HG03060 (cell line): ENCODE measurements around the gene SNCAIP.

Experiments used
- ATAC-seq: cut with Tn5 transposase; IDR thresholded peaks from one replicate; pipeline ENCODE4 v1.9.1; 2021; ENCODE audit warnings: low read depth, moderate number of reproducible peaks; ENCODE audit not compliant: unreplicated experiment

SNCAIP gene

DNA sequence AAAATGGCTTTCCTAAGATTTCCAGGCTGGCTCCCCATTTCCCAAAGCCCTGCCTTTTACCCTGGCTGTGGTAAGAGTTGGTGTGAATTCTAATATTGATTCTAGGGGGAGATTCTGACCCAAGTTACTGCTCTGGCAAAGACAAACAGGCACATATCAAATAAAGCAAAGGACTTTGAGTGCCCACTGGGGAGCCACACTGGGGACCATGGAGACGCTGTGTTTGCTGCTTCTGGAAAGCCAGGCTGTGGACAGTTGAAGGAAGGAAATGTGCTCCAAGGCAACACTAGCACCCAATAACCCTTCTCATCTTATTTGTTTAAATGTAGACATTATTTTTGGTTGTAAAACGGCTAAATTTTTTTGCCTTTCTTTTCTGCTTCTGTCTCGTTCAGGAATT, 78.7 kb downstream of the SNCAIP start:
- no peak for ATAC-seq

DNA sequence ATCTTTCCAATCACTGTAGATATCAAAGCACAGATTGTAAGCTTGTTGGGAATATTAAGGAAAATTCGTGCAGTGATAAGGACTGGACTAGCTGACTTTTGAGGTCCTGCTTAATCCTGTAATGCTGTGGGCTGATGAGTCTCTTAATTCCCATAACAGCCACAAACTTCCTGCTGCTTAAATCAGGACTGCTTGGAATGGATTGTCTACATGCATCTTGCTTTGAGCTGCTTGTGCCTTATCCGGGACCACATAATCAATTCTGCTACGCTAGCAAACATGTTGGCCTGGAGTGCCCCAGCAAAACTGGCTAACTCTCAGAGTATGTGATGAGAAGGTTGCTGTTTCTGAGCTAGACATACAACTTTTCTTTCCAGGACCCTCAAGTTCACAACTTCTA, 79.6 kb downstream of the SNCAIP start:
- no peak for ATAC-seq

DNA sequence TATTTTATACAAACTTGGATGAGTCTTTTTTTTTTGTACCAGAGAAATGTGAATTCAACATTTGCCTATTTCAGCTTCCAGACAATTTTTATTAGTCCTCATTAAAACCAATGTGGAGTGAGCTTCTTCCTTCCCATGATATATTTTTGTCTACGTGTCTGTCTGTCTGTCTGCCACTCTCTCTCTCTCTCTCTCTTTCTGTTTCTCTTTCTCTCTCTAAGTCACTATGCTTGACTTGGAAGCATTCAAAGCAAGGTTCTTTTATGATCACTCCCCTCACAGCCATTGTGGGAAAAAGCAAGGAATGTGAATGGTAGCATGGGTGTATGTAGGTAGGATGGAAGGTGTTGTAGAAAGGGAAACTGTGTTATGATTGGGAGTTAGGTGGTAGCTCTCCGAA, 80.2 kb downstream of the SNCAIP start:
- no peak for ATAC-seq

DNA sequence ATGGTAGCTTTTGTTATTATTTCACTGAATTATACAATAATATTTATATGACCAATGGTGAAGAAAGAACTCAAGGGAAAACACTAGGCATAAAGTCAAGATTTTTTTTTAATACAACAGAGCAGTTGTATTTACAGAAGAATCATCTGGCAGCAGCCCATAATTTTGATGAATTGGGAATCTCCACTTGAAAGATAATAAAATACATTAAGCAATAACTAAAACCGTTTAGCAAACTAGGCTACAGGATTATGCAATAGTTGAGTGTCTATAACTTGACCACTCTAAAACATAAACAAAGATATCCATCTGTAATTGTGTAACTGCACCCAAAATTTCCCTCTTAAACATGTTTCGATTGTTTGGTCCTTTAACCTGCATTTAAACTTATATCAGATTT, 80.8 kb downstream of the SNCAIP start:
- ATAC-seq = no peak

DNA sequence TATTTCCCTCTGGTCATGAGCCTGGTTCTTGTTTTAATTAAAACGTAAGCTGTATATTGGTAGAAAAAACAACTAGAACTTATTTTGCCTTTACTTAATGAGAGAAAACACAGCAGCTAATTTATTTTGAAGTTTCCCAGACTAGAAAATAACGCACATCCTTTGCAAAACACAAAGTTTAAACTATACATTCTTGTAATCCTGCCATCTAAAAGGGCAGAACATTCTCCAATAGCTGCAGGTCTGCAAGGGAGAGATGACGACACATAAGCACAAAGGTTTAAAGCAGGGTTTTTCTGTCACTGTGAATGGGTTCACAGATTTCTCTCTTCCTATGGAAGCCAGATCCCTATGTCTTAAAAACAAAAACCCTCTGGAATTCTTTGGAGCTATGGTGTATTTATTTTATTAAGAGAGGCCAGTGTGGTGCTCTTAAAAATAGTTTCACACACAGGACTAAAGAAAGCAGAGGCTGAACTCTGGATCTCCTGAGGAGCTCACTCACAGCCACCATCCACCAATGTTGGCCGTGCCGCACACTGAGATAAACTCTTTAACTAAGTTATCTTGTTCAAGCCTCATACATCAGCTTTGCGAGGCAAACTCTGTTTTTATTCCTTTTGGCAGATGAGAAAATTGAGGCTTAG, 82.4 kb downstream of the SNCAIP start:
- no peak for ATAC-seq

DNA sequence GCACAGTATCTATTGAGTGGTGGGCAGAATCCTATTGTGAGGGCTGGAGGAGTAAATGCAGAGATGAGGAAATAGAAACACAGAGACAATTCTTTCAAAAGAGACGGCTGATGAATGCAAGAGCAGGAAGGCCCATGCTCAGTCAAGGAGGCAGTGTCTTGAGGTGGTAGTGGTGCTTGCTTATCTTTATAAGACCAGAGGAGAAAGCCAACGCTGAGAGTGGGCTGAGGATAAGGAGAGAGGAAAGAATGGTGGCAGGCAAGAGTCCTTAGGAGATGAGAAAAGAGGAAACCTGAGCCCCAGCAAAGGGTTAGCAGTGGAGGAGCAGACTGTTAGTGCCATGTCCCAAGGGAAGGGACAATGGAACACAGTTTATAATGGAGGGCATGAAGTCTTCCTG, 86.0 kb downstream of the SNCAIP start:
- no peak for ATAC-seq

DNA sequence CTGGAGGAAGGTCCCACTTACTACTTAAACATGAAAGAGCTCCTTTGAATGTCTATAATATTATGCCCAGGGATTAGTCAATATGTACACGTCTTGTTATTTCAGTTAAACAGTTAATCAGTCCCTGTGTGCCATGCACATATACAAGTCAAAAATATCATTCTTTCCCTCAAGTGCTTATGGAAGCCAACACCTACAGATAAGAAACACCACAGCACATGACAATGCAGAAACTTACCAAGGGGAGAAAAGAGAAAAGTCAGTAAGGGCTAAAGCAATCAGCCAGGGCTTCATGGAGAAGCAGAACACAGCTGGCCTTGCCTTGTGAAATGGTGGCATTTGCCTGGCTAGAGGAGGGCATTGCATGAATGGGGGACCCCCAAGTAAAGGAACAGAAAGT, 88.3 kb downstream of the SNCAIP start:
- no peak for ATAC-seq

DNA sequence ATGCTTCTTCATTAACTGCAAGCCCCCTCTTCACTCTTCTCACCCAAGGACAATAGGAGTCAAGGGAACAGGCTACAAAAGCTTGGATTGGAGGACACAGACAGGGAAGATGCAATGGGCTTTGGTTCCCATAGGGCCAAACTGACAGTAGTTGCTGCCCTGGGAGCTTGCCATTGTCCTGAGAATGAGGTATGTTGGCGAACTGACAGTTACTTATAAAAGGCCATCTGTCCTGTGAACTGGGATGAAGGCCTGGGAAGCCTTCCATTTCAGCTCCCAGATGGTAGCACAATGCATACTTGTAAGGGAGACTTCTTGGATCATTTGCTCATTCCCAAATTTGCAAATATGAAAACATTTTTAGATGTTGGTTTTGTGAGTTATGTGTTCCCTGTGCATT, 88.9 kb downstream of the SNCAIP start:
- no peak for ATAC-seq

DNA sequence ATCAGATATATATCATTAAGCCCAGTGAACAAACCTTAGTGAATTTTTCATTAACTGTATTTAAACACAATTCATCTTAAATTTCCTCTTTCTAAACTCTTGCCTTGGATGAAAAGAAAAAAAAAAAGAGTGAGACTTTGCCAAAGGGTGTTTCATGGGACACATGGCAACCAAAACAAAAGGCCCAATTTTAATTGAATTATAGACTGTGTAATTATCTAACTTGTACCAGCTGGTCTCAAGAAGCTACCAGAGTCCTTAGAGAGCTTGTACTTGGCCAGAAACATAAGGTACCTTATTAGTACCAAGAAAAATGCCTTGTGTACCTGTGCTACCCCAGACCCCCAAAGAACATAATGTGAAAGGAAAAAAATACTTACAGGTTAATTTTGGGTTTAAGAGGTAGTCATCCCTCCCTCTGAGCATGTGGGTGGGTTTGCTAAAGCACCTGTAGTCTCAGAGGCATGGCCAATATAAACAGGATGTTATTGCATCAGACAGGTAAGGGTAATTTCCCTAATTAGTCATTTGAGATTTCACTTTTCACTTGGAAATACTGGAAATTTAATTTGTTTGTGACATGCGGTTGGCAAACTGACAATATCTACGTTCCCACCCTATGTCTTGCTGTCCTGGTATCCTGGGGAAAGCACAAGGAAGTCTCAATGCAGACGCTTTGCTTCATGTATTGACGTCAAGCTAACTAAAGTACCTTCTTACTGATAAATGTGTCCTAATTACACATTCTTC, 90.1 kb downstream of the SNCAIP start:
- ATAC-seq = no peak

DNA sequence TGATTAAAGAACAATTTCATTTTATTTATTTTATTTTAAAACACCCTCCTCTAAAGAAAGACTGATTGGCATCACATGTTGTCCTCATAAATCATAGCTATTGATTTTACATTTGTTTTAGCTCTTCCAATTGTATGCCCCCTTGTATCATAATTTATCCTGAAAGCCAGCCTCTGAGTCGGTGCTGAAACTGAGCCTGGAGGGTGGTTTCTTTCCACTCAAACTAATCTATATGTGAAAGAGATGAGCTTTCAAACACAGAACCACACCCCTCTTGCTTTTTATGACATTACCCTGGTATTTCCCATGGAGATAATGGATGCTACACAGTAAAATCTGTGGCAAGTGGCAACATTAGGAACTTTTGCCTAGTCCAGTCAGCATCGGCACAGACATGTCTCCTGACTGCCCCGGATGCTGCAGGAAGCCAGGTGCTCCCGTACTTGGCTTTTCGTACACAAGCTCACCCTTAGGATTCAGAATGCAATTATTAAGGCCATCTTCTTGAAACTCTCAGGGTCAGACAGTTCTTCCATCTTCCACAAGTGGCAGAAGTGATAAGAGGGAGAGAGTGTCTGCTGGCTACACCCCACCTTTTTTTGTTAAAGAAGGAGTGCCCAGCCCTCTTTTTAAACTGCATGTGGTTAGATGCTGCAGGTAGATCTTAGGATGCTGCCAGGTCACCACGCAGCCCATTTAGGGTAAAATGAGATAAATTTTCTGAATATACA, 91.1 kb downstream of the SNCAIP start:
- ATAC-seq = no peak

DNA sequence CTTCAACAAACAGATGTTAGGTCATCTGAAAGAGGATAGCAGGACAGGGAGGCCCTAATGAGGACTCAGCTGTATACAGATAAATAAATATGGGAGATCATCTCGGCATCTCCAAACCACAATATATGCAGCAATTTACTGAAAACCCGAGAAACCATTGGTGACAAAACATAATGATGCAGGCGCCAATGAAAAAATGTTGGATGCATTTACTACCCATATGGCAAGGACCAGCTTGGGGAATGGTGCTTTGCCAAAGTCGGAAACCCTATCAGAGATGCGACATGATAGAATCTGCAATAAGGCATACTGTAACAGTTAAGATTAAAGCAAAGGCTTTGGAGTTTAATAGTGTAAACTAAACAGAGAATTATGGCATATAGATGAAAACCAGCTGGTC, 92.0 kb downstream of the SNCAIP start:
- ATAC-seq = no peak

DNA sequence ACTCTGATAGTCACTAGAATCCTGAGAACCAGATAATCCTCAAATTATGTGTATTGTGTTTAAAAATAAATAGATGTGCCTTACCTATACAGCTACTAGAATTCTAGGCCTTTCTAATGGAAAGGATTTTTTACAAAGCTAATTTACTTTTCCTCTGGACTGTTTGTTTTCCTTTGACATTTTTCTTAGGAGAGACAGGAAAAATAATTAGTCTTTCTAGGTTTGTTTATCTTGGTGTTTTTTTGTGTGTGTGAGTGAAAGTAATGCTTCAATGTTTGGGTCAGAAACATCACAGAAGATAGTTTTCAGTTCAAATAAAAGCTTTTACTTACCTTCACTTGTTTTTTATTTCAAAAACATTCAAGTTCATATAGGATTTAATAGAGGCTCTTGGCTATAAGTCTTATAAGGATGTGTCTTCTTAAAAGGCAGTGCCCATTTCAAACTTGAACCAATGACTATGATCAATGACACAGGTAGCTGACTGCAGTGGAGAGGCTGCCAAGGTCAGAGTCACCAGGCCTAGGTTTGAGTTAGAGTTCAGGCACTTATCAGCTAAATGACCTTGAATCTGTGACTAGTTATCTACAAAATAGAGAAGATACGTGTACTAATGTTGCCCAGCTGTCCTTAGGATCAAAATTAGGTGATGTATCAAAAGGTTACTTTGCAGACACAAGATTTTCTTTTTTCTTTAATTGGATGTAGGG, 92.8 kb downstream of the SNCAIP start:
- ATAC-seq = no peak

DNA sequence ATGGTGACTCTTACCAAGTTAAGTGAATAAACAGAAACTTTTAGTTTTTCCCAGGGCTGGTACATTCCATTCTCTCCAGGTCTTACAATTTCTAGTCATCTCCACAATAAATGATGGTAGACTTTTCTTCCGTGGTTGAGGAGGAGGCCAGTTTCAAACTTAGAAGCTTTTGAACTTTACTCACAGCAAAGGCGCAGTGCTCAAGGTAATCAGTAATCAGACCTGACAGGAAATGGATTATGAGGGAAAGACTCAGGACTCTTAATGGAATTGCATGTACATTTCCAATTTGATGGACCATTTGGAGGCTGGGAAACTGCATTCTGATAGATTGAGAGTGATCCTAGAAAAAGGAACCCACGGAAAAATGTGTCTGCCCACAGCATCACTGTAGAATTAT, 93.7 kb downstream of the SNCAIP start:
- no peak for ATAC-seq

DNA sequence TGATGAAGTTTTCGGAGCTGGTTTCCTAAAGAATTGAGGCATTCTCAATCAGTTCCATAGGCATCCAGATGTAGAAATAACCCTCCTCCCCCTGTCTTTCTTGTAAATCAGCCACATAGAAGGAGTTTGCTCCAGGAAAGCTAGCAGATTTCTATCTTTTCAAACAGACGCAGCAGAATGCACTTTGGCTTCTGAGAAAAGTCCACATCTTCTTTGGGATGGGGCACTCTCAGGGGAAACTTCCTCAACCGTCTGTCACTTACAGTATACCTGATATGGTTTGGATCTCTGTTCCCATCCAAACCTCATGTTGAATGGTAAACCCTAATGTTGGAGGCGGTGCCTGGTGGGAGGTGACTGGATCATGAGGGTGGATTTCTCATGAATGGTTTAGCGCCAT, 94.1 kb downstream of the SNCAIP start:
- ATAC-seq = no peak

DNA sequence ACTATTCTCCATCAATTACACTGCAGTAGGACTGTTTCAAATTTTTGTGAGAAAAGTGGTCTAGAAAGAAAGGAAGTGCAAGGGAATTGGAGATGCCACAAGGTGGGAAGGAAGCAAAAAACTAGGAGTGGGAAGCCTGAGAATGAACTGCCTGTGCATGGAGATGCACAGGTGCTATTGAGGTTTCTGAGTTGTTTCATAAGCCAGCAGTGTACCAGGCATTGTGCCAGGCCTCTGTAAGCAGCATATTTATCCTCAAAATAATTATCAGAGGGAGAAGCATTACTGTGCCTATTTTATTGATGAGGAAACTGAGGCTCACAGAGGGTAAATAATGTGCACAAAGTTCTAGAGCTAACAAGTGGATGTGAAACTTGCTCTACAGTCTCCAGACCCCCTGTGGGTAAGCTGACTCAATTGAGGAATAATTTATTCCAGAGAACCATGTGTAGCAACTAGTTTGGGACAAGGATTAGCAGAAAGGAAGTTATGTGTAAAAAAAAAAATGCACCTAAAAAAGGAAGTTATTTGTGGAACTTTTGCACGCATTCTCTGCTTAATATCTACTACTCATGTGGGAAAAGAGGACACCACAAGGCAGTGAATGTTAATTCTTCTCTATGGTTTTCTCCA, 96.7 kb downstream of the SNCAIP start:
- ATAC-seq = no peak

DNA sequence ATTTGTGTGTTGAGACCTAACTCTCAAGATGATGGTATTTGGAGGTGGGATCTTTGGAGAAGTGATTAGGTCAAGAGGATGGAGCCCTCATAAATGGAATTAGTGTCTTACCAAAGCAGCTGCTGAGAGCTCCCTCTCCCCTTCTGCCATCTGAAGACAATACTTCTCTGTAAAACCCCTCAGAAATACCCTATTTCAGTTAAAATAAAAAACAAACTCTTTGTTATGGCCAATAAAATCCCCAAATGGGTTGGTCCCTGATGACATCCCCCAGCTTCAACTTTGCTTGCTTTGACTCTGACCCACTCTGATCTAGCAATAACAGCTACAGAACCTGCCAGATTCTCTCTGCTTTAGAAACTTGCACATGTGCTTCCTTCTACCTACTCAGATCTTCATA, 100.9 kb downstream of the SNCAIP start:
- no peak for ATAC-seq

DNA sequence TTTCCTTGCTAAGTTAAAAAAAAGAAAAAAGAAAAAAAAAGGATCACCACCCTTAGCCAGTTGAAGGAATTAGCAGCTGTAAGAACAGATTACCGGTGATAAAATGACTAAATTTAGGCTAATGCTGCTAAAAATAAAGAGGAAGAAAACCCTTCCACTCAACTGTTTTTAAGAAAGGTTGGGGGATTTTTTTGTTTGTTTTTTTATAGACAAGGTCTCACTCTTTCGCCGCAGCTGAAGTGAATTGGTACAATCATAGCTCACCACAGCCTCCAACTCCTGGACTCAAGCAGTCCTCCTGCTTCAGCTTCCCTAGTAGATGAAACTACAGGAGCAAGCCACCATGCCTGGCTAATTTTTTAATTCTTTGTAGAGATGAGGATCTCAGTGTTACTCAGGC, 101.7 kb downstream of the SNCAIP start:
- no peak for ATAC-seq

DNA sequence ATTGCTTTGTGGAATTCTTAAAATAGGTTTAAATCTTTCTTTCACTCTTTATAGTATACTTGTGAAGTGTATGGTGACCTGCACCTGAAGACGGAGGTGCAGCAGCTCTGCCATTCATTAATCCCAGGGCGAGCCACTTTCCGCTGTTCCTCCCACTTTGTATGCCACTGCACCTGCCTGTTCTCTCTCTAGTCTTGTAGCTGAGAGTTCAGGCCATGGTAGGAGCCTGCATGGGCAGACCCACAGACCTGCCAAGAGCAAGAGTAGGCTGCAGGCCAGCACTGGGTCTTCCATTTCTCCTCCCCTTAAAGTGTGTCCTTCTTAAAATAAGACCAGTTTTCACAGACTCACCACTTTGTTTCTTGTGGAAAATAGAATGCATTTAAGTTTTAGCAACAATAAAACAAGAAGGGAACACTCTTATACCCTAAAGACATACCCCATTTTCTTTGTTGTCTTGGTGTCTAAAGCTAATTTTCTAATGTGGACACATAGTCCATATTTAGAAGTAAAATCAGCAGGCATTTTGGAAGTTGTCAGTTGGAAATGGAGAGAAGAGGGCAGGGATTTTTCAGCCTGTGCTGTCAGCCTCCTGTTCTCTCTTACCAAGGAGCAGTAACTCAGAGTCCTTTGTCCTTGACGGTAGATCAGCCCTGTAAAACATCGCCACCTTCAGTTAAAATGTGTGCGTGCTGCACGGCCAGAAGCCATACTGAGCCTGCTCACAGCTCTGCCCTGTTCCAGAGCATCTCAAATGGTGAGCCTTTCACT, 103.2 kb downstream of the SNCAIP start:
- ATAC-seq = peak; percentile 85

DNA sequence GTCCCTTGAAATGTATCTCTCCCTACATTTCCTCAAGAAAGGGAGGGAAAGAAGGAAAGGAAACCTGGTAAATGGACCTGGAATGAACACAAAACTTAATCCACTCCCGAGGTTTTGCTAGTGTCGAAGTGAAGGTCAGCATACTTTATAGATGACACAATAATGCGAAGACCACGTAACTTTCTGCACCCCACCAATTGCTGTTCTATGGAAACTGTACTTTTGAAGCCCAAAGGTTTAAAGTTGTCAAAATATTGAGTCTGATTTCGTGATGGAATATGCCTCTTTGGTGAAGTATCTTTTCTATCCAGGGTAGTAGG, 103.7 kb downstream of the SNCAIP start:
- ATAC-seq = no peak
